Measurements from ENCODE around the gene MICALL1.

MICALL1 gene

DNA sequence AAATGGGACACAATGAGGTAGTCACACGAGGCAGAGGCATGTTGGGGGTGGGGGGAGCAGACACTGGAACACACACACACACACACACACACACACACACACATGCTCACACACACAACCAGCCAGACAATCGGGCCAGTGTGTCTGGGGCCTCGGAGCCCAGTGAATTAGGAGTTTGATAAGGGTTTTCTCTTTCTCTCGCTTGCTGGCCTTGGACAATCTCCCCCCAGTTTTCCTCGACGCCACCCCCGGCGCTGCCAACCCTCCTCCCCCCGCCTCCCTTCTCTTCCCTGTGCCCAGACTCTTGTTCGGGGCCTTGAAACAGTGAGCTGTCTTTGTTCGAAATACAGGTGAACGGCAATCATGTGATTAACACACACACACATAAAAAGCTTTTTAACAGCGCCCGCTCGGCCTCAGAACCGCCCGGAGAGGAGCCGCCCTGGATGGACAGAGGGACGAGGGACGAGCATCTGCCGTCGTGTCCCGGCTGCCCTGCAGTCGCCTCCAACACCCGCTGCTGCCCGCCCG is 79.7 kb downstream of the MICALL1 start:
- no peak for DNase-seq (ENCODE audit: low read depth)
- no peak overlapping the region for H3K4me3 ChIP-seq (ENCODE audit: low read length)
- TF ChIP-seq, protein P1, sequence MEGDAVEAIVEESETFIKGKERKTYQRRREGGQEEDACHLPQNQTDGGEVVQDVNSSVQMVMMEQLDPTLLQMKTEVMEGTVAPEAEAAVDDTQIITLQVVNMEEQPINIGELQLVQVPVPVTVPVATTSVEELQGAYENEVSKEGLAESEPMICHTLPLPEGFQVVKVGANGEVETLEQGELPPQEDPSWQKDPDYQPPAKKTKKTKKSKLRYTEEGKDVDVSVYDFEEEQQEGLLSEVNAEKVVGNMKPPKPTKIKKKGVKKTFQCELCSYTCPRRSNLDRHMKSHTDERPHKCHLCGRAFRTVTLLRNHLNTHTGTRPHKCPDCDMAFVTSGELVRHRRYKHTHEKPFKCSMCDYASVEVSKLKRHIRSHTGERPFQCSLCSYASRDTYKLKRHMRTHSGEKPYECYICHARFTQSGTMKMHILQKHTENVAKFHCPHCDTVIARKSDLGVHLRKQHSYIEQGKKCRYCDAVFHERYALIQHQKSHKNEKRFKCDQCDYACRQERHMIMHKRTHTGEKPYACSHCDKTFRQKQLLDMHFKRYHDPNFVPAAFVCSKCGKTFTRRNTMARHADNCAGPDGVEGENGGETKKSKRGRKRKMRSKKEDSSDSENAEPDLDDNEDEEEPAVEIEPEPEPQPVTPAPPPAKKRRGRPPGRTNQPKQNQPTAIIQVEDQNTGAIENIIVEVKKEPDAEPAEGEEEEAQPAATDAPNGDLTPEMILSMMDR (IDR thresholded peaks at IDR 0.05; ENCODE audit: insufficient read depth, low read depth, low read length, missing control alignments) = no peak

- DNase-seq (ENCODE audit: low read depth) = no peak
- H3K4me3 ChIP-seq (ENCODE audit: low read length) = no peak overlapping the region
These were observed 80.3 kb downstream of the MICALL1 start for GRCh38 chr22:37986371-37986770.

DNA sequence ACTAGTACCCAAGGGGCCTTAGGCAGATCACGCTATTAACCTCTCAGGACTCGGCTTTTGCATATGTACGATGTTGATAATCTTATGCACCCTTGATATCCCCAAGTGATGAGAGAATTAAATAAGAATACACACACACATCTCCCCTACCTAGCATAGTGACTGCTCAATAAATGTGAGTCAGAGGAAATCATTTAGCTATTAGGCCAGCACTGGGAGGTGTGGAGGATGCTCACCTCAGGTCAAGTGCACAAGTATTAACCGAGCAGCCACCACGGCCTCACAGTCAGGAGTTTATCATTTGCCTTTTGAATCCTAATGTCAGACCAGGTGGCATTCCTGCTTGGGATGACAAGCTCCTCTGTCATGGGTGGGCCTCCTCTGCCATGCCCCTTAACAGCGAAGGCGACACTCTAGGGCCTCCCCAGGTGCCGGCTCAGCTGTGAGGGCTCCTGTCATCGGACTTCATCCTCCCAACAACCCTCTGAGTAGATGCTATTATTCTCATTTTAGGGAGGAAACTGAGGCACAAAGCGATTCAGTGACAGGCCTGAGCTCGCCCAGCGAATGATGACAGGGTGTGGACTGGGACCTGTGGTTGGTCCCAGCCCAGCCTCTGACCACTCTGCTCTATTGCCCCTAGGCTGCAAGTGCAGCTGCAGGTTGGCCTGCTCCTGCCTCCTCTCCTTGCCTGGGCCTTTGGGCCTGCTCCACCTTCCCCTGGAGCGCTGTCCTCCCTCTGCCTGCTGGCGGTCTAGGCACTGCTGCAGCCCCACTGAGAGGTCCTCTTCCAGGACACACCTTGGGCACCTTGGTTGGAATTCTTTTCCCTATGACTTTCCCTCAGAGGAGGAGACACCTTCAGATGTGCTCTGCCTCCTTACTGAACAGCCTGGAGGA is 83.3 kb downstream of the MICALL1 start:
- TF ChIP-seq, protein P1 (IDR thresholded peaks at IDR 0.05; ENCODE audit: insufficient read depth, low read depth, low read length, missing control alignments) = no peak
- no peak for DNase-seq (ENCODE audit: low read depth)
- H3K4me3 ChIP-seq (ENCODE audit: low read length) = no peak overlapping the region

More at GRCh38 chr22:37986371-37986770, 80.3 kb downstream of the MICALL1 start:
- TF ChIP-seq, protein P1 (IDR thresholded peaks at IDR 0.05; ENCODE audit: insufficient read depth, low read depth, low read length, missing control alignments) = no peak

DNA sequence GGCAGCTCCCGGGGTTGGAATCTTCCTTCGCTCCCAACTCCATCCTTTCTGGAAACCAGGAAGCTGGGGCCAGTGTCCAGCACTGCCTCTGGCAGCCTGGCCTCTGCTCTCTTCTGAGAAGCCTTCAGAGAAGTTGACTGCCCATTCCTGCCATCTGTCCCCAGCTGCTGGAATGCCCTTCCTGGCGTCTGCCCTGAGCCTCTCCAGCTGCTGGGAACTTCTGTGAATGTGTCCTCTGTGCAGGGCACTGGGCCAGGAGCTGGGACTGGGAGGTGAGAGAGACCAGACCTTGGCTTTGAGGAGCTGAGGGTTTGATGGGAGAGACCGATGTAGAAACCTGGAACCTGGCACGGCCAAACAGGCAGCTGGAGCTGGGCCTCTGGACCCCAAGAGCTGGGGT is 84.2 kb downstream of the MICALL1 start:
- no peak overlapping the region for H3K4me3 ChIP-seq (ENCODE audit: low read length)
- TF ChIP-seq, protein P1 (IDR thresholded peaks at IDR 0.05; ENCODE audit: insufficient read depth, low read depth, low read length, missing control alignments) = no peak
- no peak for DNase-seq (ENCODE audit: low read depth)

DNA sequence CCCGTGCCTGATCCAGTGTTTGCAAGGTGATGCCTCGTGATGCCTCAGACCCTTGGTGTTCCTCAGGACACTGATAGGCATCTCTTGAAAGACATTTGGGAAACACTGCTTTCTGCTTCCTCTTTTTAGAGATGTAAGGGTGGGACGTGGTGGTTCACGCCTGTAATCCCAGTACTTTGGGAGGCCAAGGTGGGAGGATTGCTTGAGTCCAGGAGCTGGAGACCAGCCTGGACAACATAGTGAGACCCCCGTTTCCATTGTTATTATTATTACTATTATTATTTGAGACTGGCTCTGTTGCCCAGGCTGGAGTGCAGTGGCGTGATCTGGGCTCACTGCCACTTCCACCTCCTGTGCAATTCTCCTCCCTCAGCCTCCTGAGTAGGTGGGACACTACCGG is 84.8 kb downstream of the MICALL1 start:
- TF ChIP-seq, protein P1 (IDR thresholded peaks at IDR 0.05; ENCODE audit: insufficient read depth, low read depth, low read length, missing control alignments) = no peak
- no peak overlapping the region for H3K4me3 ChIP-seq (ENCODE audit: low read length)
- no peak for DNase-seq (ENCODE audit: low read depth)

- no peak for DNase-seq (ENCODE audit: low read depth)
- TF ChIP-seq, protein P1 (IDR thresholded peaks at IDR 0.05; ENCODE audit: insufficient read depth, low read depth, low read length, missing control alignments) = no peak
These were observed 85.8 kb downstream of the MICALL1 start for GRCh38 chr22:37991731-37992442.

More at GRCh38 chr22:37991731-37992442, 85.8 kb downstream of the MICALL1 start:
- H3K4me3 ChIP-seq (ENCODE audit: low read length) = no peak overlapping the region

All from epithelial cell of esophagus (primary cell).